Right lobe of liver (tissue), 4 donors: Measurements from ENCODE around the gene NIPBL.

ENCODE experiments used
- CTCF ChIP-seq, 4 donors: fragments of 200-600 bp in 3 of 4; fragments of 450-650 bp in 1 of 4; IDR thresholded peaks; one replicate each; pipeline versions ENCODE4 v1.5.1 to v1.8.0; 2016 to 2022; ENCODE audit warnings: antibody characterized with exemption in 4 of 4, mild to moderate bottlenecking in 2 of 4
- POLR2A ChIP-seq: fragments of 450-650 bp; IDR thresholded peaks from one replicate; pipeline ENCODE4 v1.6.1; 2017; ENCODE audit warnings: antibody characterized with exemption, mild to moderate bottlenecking
- donor health status: DM: no; HTN: no; CAD: no.
- donor health status: DM: no; HTN: no; CAD: no.
- donor health status: DM: no; HTN: yes; CAD: no.

- TF ChIP-seq CTCF (IDR thresholded peaks at IDR 0.05) (no peak), POLR2A (no peak)
These were observed 63.6 kb downstream of the NIPBL start for GRCh38 chr5:36939969-36940858.
